Lower lobe of right lung (tissue), 2 donors: ENCODE results near the gene UPB1. TPM values are rescaled to one million over a fixed set of nuclear protein-coding genes. Genes with fewer than 3 reads are reported as not detected.

ENCODE experiments used
- ATAC-seq, 2 donors: fragments of 200-7000 bp; cut with Tn5 transposase; one replicate each; pipeline ENCODE4 v1.9.1; 2020 to 2022; ENCODE audit warnings: mild to moderate bottlenecking in 2 of 2, moderate library complexity in 2 of 2
- DNase-seq: peaks from one replicate; pipeline ENCODE4 v3.0.0-alpha.2; 2020
- H3K27ac ChIP-seq: fragments of 200-600 bp; one replicate; pipeline ENCODE4 v1.8.0; 2022
- H3K27me3 ChIP-seq: fragments of 200-600 bp; one replicate; pipeline ENCODE4 v1.8.0; 2022; ENCODE audit warnings: low read depth
- H3K36me3 ChIP-seq: fragments of 200-600 bp; one replicate; pipeline ENCODE4 v1.8.0; 2022; ENCODE audit warnings: mild to moderate bottlenecking
- H3K4me1 ChIP-seq: fragments of 200-600 bp; one replicate; pipeline ENCODE4 v1.8.0; 2022
- H3K4me3 ChIP-seq: fragments of 200-600 bp; one replicate; pipeline ENCODE4 v1.8.0; 2022; ENCODE audit warnings: mild to moderate bottlenecking
- H3K9me3 ChIP-seq: fragments of 200-600 bp; one replicate; pipeline ENCODE4 v1.8.0; 2022
- CTCF ChIP-seq: fragments of 200-600 bp; IDR thresholded peaks from one replicate; pipeline ENCODE4 v1.8.0; 2022; ENCODE audit warnings: antibody characterized with exemption, mild to moderate bottlenecking
- intact Hi-C: fragments of 100-400 bp; cut with DNase I; formaldehyde crosslinking; loops from one replicate; pipeline ENCODE4 v1.11.0; 2022
- total RNA-seq: library from RNA; stranded (reverse); fragmentation: NEBNext Ultra II Directional; extraction: Animal tissue kit (Norgen Biotek cat#: 25700); gene quantifications from one replicate; pipeline ENCODE4 v1.2.1, GENCODE V29; 2021
- donor health status: DM: no; HTN: yes; CAD: no; lungs with severe emphysema.

Gene UPB1
- total RNA-seq, 1 donor from 2014 or later: 1.2 TPM

- no peak for TF ChIP-seq CTCF
- ATAC-seq: peak; percentile 51 to 66
Observed at GRCh38 chr22:24482575-24482974, 12.6 kb upstream of the UPB1 start.

GRCh38 chr22:24482998-24483397 lies 12.1 kb upstream of the UPB1 start:
- Histone ChIP-seq H3K9me3 (no peaks in the 10 kb centered on the region), H3K4me3 (no peak overlapping the region), H3K27ac (no peak overlapping the region), H3K4me1 (peaks cover 19% of the 10 kb centered on the region), H3K36me3 (no peaks in the 10 kb centered on the region), H3K27me3 (no peaks in the 10 kb centered on the region)
- no peak for TF ChIP-seq CTCF
- ATAC-seq (no peak), DNase-seq (no peak)
- intact Hi-C loops: no loop called here

More at GRCh38 chr22:24482575-24482974, 12.6 kb upstream of the UPB1 start:
- DNase-seq: no peak
- intact Hi-C loops: no loop called here
- H3K27me3 ChIP-seq: no peaks in the 10 kb centered on the region
- no peaks in the 10 kb centered on the region for H3K9me3 ChIP-seq
- H3K36me3 ChIP-seq: no peaks in the 10 kb centered on the region
- peaks cover 19% of the 10 kb centered on the region for H3K4me1 ChIP-seq
- H3K27ac ChIP-seq: no peak overlapping the region
- no peak overlapping the region for H3K4me3 ChIP-seq

- Histone ChIP-seq H3K27me3 (no peaks in the 10 kb centered on the region), H3K4me3 (no peak overlapping the region), H3K4me1 (peaks cover 19% of the 10 kb centered on the region), H3K36me3 (no peaks in the 10 kb centered on the region), H3K9me3 (no peaks in the 10 kb centered on the region), H3K27ac (no peak overlapping the region)
- ATAC-seq (no peak), DNase-seq (no peak)
- no peak for TF ChIP-seq CTCF
- intact Hi-C loops: no loop called here
Observed at GRCh38 chr22:24483976-24484545, 11.1 kb upstream of the UPB1 start.

GRCh38 chr22:24485170-24485569 lies 10.0 kb upstream of the UPB1 start:
- intact Hi-C loops: no loop called here
- H3K27ac ChIP-seq: no peak overlapping the region
- DNase-seq (no peak), ATAC-seq (no peak)
- no peaks in the 10 kb centered on the region for H3K27me3 ChIP-seq
- TF ChIP-seq CTCF: no peak
- no peak overlapping the region for H3K4me3 ChIP-seq
- H3K9me3 ChIP-seq: no peaks in the 10 kb centered on the region
- H3K36me3 ChIP-seq: no peaks in the 10 kb centered on the region
- peaks cover 19% of the 10 kb centered on the region for H3K4me1 ChIP-seq

- H3K4me3 ChIP-seq: no peak overlapping the region
- TF ChIP-seq CTCF: peak; percentile 21
- H3K36me3 ChIP-seq: no peaks in the 10 kb centered on the region
- ATAC-seq: no peak
- H3K27me3 ChIP-seq: no peaks in the 10 kb centered on the region
- H3K9me3 ChIP-seq: no peaks in the 10 kb centered on the region
- intact Hi-C loops: no loop called here
- no peak overlapping the region for H3K27ac ChIP-seq
- peaks cover 19% of the 10 kb centered on the region for H3K4me1 ChIP-seq
- DNase-seq: no peak
Observed at GRCh38 chr22:24485608-24486007, 9.5 kb upstream of the UPB1 start.
